Fibroblast of lung (primary cell): ENCODE measurements around the gene KLHL33. TPM values are rescaled to one million over a fixed set of nuclear protein-coding genes. Genes with fewer than 3 reads are reported as not detected.
A peak's percentile ranks its signal among the peaks of the same experiment; 100 is the strongest.

Experiments
- DNase-seq, 2 donors: peaks; one replicate each; pipeline versions ENCODE4 v3.0.0 to v3.0.0-alpha.2; 2010; ENCODE audit warnings: low read depth in 2 of 2
- H2AFZ ChIP-seq: 2 replicates; pipeline ENCODE4 v1.5.1; 2012; ENCODE audit warnings: low read length, control low read depth, inconsistent platforms
- H3K27ac ChIP-seq: 2 replicates; pipeline ENCODE4 v1.5.1; 2011; ENCODE audit warnings: low read length, control low read depth; ENCODE audit not compliant: insufficient read depth
- H3K27me3 ChIP-seq: 2 replicates; pipeline ENCODE4 v1.5.1; 2011; ENCODE audit warnings: mild to moderate bottlenecking, low read length; ENCODE audit not compliant: control insufficient read depth, insufficient read depth
- H3K36me3 ChIP-seq: 2 replicates; pipeline ENCODE4 v1.5.1; 2011; ENCODE audit warnings: low read length; ENCODE audit not compliant: control insufficient read depth, insufficient read depth
- H3K4me1 ChIP-seq: 2 replicates; pipeline ENCODE4 v1.5.1; 2011; ENCODE audit warnings: low read length; ENCODE audit not compliant: control insufficient read depth, insufficient read depth; ENCODE audit errors: extremely low read depth
- H3K4me2 ChIP-seq: 2 replicates; pipeline ENCODE4 v1.5.1; 2011; ENCODE audit warnings: low read length, control low read depth; ENCODE audit not compliant: insufficient read depth; ENCODE audit errors: extremely low read depth
- H3K4me3 ChIP-seq, 4 experiments: fragments of 200-600 bp in 1 of 4; sonication (generic) in 1 of 4; replicated peaks in 1 of 4; 2 replicates each; pipeline ENCODE4 v1.5.1; 2011 to 2016; ENCODE audit warnings: low read length in 4 of 4, low read depth in 3 of 4, mild to moderate bottlenecking in 3 of 4, control low read depth in 2 of 4, inconsistent platforms in 1 of 4, mixed read lengths in 1 of 4; ENCODE audit not compliant: insufficient read depth in 1 of 4; ENCODE audit errors: control extremely low read depth in 1 of 4
- H3K79me2 ChIP-seq: 2 replicates; pipeline ENCODE4 v1.5.1; 2012; ENCODE audit warnings: mild to moderate bottlenecking, low read length, inconsistent platforms; ENCODE audit not compliant: control insufficient read depth, insufficient read depth
- H3K9ac ChIP-seq: 2 replicates; pipeline ENCODE4 v1.5.1; 2011; ENCODE audit warnings: mild to moderate bottlenecking, low read length, control low read depth; ENCODE audit not compliant: insufficient read depth
- H3K9me3 ChIP-seq: 2 replicates; pipeline ENCODE4 v1.5.1; 2012; ENCODE audit warnings: low read depth, low read length; ENCODE audit not compliant: control insufficient read depth, insufficient read depth
- H4K20me1 ChIP-seq: 2 replicates; pipeline ENCODE4 v1.5.1; 2011; ENCODE audit warnings: low read length; ENCODE audit not compliant: control insufficient read depth, insufficient read depth; ENCODE audit errors: extremely low read depth
- CTCF ChIP-seq, 2 donors: IDR thresholded peaks in 1 of 2; conservative IDR thresholded peaks in 1 of 2; 1 replicate in 1 of 2; 2 replicates in 1 of 2; pipeline ENCODE4 v1.5.1; 2011 to 2012; ENCODE audit warnings: low read length in 2 of 2, control low read depth in 1 of 2, inconsistent platforms in 1 of 2, low read depth in 1 of 2, mild to moderate bottlenecking in 1 of 2
- EZH2 ChIP-seq: IDR thresholded peaks from 2 replicates; pipeline ENCODE4 v1.5.1; 2012; ENCODE audit warnings: low read length, control low read depth, mild to moderate bottlenecking; ENCODE audit errors: missing control alignments
- polyA plus RNA-seq, 2 donors: library from polyadenylated mRNA; depleted of rRNA in 1 of 2; stranded (reverse) in 1 of 2; unstranded in 1 of 2; fragments of >200 nt; gene quantifications; 2 replicates each; pipeline ENCODE4 v1.2.1, GENCODE V29; 2011 to 2012; ENCODE audit warnings: missing spikeins in 1 of 2
- total RNA-seq: library from RNA; depleted of rRNA; stranded (reverse); fragments of >200 nt; gene quantifications from 2 replicates; pipeline ENCODE4 v1.2.1, GENCODE V29; 2014

Gene KLHL33
- total and polyA plus RNA-seq, 2 donors (not counting 1 experiment from before 2014, with no cell fraction given) = 0.17 to 1.5 TPM

DNA sequence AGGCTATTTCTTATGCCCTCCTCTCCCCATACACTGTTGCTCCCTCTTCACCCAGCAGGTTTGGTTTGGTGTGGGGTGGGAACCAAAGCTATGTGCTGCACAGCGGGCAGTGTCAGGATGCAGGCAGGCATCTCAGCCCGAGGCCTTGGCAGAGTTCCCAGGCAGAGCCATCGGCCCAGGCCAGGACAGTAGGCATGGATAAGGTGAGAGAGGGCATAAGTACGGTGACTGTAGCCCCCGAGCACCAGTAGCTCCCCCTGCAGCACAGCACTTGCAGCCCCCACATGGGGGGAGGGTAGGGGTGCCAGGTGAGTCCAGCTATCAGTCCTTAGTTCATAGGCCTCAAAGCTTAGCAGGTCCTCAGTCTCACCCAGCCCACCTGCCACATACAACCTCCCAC lies 7.2 kb downstream of the KLHL33 start:
- Histone ChIP-seq H3K36me3 (no peaks in the 10 kb centered on the region), H4K20me1 (no peaks in the 10 kb centered on the region), H3K27ac (no peak overlapping the region), H3K27me3 (no peaks in the 10 kb centered on the region), H3K4me1 (no peaks in the 10 kb centered on the region), H3K4me2 (no peak overlapping the region), H3K4me3 (no peak overlapping the region), H2AFZ (no peak overlapping the region), H3K79me2 (no peaks in the 10 kb centered on the region), H3K9me3 (no peaks in the 10 kb centered on the region), H3K9ac (no peak overlapping the region)
- TF ChIP-seq CTCF (conservative IDR thresholded peaks at IDR 0.05 in 1 of 2, IDR thresholded peaks at IDR 0.05 in 1 of 2; ENCODE audit: low read depth in 1 of 2, low read length in 2 of 2) = no peak
- no peak for TF ChIP-seq EZH2
- DNase-seq = no peak

GRCh38 chr14:20428010-20428365 lies 8.0 kb downstream of the KLHL33 start:
- Histone ChIP-seq H4K20me1 (no peaks in the 10 kb centered on the region), H3K9me3 (no peaks in the 10 kb centered on the region), H3K9ac (no peak overlapping the region), H2AFZ (no peak overlapping the region), H3K36me3 (no peaks in the 10 kb centered on the region), H3K79me2 (no peaks in the 10 kb centered on the region), H3K4me3 (no peak overlapping the region), H3K4me2 (no peak overlapping the region), H3K4me1 (no peaks in the 10 kb centered on the region), H3K27ac (no peak overlapping the region), H3K27me3 (no peaks in the 10 kb centered on the region)
- TF ChIP-seq EZH2 = no peak
- DNase-seq = no peak

DNA sequence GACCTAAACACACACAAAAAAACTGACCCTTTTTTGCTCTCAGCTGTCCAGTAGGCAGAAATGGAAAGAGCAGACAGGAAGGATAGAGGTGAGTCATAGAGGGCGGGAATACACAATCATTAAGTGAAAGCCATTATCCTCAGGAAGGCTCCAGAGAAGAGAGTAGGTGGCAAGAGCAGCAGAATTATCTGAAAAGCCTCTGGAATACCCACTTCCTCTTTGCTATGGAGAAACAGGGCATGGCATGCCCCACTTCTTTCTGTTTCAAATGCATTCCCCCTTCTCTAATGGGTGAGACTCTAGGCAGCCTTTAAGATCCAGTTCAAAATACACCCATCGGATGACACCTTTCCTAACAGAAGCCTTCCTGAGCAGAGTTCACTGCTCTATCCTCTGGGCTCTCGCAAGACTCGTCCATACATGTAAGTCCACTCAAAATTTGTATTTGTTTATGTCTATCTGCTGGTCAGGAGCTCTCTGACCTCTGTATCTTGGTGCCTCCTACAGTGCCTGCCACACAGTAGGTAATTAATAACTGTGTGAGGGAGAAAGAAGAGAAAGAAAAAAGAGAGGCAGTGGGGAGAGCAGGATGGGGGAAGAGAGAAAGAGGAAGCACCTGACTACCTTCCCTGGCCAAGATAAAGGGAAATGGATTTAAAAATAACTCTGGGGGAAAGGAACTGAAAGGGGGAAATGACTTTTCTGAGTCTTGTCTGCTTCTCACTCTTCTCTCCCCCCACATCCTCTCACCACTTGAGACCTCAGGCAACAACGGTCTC lies 8.5 kb downstream of the KLHL33 start:
- no peaks in the 10 kb centered on the region for H4K20me1 ChIP-seq
- H3K36me3 ChIP-seq = no peaks in the 10 kb centered on the region
- H3K4me1 ChIP-seq = no peaks in the 10 kb centered on the region
- no peaks in the 10 kb centered on the region for H3K27me3 ChIP-seq
- H3K4me2 ChIP-seq = no peak overlapping the region
- H3K79me2 ChIP-seq = no peaks in the 10 kb centered on the region
- no peak overlapping the region for H3K9ac ChIP-seq
- no peak for TF ChIP-seq EZH2
- TF ChIP-seq CTCF (conservative IDR thresholded peaks at IDR 0.05 in 1 of 2, IDR thresholded peaks at IDR 0.05 in 1 of 2; ENCODE audit: low read depth in 1 of 2, low read length in 2 of 2) = no peak
- H3K27ac ChIP-seq = no peak overlapping the region
- peak overlapping the region; percentile 31 for H2AFZ ChIP-seq
- H3K9me3 ChIP-seq = no peaks in the 10 kb centered on the region
- H3K4me3 ChIP-seq = no peak overlapping the region
- DNase-seq = peak; percentile 43 to 71
